ENCODE results near the gene SLC25A31. TPM values are rescaled to one million over a fixed set of nuclear protein-coding genes. Genes with fewer than 3 reads are reported as not detected.

SLC25A31 gene
- total and polyA plus RNA-seq, 2 experiments from 2014 or later = not detected

DNA sequence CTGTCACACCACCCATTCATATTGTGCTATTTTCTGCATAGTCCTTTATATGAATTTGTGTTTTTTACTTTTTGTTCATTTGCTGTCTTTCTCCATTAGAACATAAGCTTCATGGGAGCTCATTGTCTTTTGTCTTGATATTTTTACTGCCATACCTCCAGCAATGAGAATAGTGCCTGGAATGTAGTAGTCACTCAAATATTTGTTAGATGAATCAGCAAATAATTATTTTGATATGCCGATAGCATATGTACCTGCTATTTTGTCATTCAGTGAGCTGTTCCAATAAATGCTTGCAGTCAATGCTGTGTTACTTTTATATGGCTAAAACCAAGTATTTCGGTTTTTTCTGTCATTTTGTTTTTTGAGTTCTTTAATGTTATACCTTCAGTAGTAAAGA lies 43.5 kb upstream of the SLC25A31 start (continued):
- TF ChIP-seq, protein P1, sequence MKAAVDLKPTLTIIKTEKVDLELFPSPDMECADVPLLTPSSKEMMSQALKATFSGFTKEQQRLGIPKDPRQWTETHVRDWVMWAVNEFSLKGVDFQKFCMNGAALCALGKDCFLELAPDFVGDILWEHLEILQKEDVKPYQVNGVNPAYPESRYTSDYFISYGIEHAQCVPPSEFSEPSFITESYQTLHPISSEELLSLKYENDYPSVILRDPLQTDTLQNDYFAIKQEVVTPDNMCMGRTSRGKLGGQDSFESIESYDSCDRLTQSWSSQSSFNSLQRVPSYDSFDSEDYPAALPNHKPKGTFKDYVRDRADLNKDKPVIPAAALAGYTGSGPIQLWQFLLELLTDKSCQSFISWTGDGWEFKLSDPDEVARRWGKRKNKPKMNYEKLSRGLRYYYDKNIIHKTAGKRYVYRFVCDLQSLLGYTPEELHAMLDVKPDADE (IDR thresholded peaks at IDR 0.05) = no peak
- TF ChIP-seq CREB1 (CRISPR knock-in tag; IDR thresholded peaks at IDR 0.05; ENCODE audit: low read depth) (no peak), ZNF114 (CRISPR knock-in tag; IDR thresholded peaks at IDR 0.05) (no peak), ZNF331 (CRISPR knock-in tag; IDR thresholded peaks at IDR 0.05; ENCODE audit: low read depth) (no peak)
- TF ChIP-seq, protein P2, sequence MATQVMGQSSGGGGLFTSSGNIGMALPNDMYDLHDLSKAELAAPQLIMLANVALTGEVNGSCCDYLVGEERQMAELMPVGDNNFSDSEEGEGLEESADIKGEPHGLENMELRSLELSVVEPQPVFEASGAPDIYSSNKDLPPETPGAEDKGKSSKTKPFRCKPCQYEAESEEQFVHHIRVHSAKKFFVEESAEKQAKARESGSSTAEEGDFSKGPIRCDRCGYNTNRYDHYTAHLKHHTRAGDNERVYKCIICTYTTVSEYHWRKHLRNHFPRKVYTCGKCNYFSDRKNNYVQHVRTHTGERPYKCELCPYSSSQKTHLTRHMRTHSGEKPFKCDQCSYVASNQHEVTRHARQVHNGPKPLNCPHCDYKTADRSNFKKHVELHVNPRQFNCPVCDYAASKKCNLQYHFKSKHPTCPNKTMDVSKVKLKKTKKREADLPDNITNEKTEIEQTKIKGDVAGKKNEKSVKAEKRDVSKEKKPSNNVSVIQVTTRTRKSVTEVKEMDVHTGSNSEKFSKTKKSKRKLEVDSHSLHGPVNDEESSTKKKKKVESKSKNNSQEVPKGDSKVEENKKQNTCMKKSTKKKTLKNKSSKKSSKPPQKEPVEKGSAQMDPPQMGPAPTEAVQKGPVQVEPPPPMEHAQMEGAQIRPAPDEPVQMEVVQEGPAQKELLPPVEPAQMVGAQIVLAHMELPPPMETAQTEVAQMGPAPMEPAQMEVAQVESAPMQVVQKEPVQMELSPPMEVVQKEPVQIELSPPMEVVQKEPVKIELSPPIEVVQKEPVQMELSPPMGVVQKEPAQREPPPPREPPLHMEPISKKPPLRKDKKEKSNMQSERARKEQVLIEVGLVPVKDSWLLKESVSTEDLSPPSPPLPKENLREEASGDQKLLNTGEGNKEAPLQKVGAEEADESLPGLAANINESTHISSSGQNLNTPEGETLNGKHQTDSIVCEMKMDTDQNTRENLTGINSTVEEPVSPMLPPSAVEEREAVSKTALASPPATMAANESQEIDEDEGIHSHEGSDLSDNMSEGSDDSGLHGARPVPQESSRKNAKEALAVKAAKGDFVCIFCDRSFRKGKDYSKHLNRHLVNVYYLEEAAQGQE (IDR thresholded peaks at IDR 0.05; ENCODE audit: unreplicated experiment) = no peak

DNA sequence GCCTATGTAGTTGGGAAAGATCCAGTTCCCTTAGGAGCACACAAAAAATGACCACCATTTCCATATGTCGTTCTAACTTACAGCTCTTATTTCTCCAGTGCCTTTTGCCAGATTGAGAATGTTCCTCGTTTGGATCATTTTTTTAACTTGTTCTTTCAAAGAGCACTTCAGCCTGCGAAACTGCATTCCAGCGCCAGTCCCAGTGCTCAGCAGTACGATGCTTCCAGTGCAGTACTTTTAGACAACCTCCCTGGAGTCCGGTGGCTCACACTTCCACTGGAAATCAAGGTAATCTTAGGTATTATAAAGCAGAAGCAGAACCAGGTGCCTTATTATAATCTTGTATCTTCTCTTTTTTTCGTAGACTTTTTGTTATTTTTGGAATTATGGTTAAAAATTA lies 42.6 kb upstream of the SLC25A31 start:
- H3K9me3 Mint-ChIP-seq = no peaks in the 10 kb centered on the region
- Histone ChIP-seq H2AFZ (no peak overlapping the region), H4K20me1 (replicated peaks; ENCODE audit: insufficient read depth) (no peaks in the 10 kb centered on the region; the same call in 1 of the 2 replicates), H3K4me2 (no peak overlapping the region), H3F3A (replicated peaks; ENCODE audit: low read depth) (no peaks in the 10 kb centered on the region), H3K27ac (ENCODE audit: low read depth) (no peak overlapping the region), H3K4me3 (no peak overlapping the region), H3K4me1 (ENCODE audit: insufficient read depth) (no peaks in the 10 kb centered on the region), H3K79me2 (replicated peaks; ENCODE audit: insufficient read depth) (no peaks in the 10 kb centered on the region), H3K36me3 (ENCODE audit: insufficient read depth) (no peaks in the 10 kb centered on the region), H3K9me2 (ENCODE audit: insufficient read depth) (no peaks in the 10 kb centered on the region), H3K27me3 (ENCODE audit: insufficient read depth) (no peaks in the 10 kb centered on the region)
- H3K27ac Mint-ChIP-seq = no peak overlapping the region
- TF ChIP-seq ZNF114 (CRISPR knock-in tag; IDR thresholded peaks at IDR 0.05) (no peak), EZH2 (IDR thresholded peaks at IDR 0.05; ENCODE audit: low read depth, unreplicated experiment) (no peak), EZH2phosphoT487 (IDR thresholded peaks at IDR 0.05; ENCODE audit: unreplicated experiment) (no peak), ZNF331 (CRISPR knock-in tag; IDR thresholded peaks at IDR 0.05; ENCODE audit: low read depth) (no peak), JUNB (IDR thresholded peaks at IDR 0.05; ENCODE audit: unreplicated experiment) (no peak)
- ATAC-seq (no peak), DNase-seq (ENCODE audit: low spot score) (no peak)
- no peak overlapping the region for H3K4me3 Mint-ChIP-seq
- peaks cover 5% of the 10 kb centered on the region; the same call in 2 of the 3 replicates for H3K36me3 Mint-ChIP-seq (ENCODE audit: low read depth)
- H3K4me1 Mint-ChIP-seq = no peaks in the 10 kb centered on the region; the same call in 2 of the 3 replicates
- peaks cover 1% of the 10 kb centered on the region for H3K27me3 Mint-ChIP-seq (ENCODE audit: insufficient read depth, low read depth, poor library complexity)

DNA sequence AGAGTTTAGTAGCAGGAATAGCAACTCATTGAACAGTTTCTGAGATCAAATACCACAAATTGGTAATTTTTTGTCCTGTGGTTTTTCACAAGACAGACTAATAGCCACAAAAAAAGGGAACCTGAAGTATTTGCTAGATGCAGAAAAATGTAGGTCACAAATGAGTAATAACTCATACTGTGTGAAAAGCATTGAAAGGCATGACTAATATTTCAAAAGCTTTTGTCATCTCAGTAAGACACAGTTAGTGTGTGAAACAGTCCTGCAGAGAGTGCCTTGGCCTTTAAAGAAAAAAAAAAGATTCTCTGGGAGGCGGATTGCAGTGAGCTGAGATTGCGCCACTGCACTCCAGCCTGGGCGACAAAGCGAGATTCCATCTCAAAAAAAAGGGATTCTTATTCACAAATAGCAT lies 31.4 kb upstream of the SLC25A31 start:
- H3K4me1 ChIP-seq (ENCODE audit: insufficient read depth) = no peaks in the 10 kb centered on the region
- ATAC-seq = no peak
- H3K79me2 ChIP-seq (replicated peaks; ENCODE audit: insufficient read depth) = no peaks in the 10 kb centered on the region
- no peaks in the 10 kb centered on the region for H3F3A ChIP-seq (replicated peaks; ENCODE audit: low read depth)
- H3K36me3 Mint-ChIP-seq (ENCODE audit: low read depth) = peaks cover 15% of the 10 kb centered on the region; the same call in 2 of the 3 replicates
- H3K36me3 ChIP-seq (ENCODE audit: insufficient read depth) = no peaks in the 10 kb centered on the region
- H3K27me3 ChIP-seq (ENCODE audit: insufficient read depth) = no peaks in the 10 kb centered on the region
- no peak overlapping the region for H3K4me3 ChIP-seq
- H3K4me2 ChIP-seq = no peak overlapping the region
- H3K4me3 Mint-ChIP-seq = no peak overlapping the region
- H3K9me3 Mint-ChIP-seq = no peaks in the 10 kb centered on the region; the same call in 2 of the 3 replicates
- H2AFZ ChIP-seq = no peak overlapping the region
- H3K27ac ChIP-seq (ENCODE audit: low read depth) = no peak overlapping the region
- no peak for DNase-seq (ENCODE audit: low spot score)
- no peaks in the 10 kb centered on the region for H3K4me1 Mint-ChIP-seq
- no peaks in the 10 kb centered on the region for H3K27me3 Mint-ChIP-seq (ENCODE audit: insufficient read depth, low read depth, poor library complexity)
- no peak overlapping the region for H3K27ac Mint-ChIP-seq
- no peaks in the 10 kb centered on the region for H3K9me2 ChIP-seq (ENCODE audit: insufficient read depth)
- H4K20me1 ChIP-seq (replicated peaks; ENCODE audit: insufficient read depth) = no peaks in the 10 kb centered on the region
- TF ChIP-seq, protein P3, sequence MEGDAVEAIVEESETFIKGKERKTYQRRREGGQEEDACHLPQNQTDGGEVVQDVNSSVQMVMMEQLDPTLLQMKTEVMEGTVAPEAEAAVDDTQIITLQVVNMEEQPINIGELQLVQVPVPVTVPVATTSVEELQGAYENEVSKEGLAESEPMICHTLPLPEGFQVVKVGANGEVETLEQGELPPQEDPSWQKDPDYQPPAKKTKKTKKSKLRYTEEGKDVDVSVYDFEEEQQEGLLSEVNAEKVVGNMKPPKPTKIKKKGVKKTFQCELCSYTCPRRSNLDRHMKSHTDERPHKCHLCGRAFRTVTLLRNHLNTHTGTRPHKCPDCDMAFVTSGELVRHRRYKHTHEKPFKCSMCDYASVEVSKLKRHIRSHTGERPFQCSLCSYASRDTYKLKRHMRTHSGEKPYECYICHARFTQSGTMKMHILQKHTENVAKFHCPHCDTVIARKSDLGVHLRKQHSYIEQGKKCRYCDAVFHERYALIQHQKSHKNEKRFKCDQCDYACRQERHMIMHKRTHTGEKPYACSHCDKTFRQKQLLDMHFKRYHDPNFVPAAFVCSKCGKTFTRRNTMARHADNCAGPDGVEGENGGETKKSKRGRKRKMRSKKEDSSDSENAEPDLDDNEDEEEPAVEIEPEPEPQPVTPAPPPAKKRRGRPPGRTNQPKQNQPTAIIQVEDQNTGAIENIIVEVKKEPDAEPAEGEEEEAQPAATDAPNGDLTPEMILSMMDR (conservative IDR thresholded peaks at IDR 0.05; ENCODE audit: low read depth in 2 of 2) = no peak
- TF ChIP-seq EZH2phosphoT487 (IDR thresholded peaks at IDR 0.05; ENCODE audit: unreplicated experiment) (no peak), CREB1 (CRISPR knock-in tag; IDR thresholded peaks at IDR 0.05; ENCODE audit: low read depth) (no peak), ZNF331 (CRISPR knock-in tag; IDR thresholded peaks at IDR 0.05; ENCODE audit: low read depth) (no peak), POLR2AphosphoS5 (IDR thresholded peaks at IDR 0.05; ENCODE audit: low read depth) (no peak)
- TF ChIP-seq, protein P1 (IDR thresholded peaks at IDR 0.05) = no peak
- TF ChIP-seq, protein P2 (IDR thresholded peaks at IDR 0.05; ENCODE audit: unreplicated experiment) = no peak
